Duodenal mucosa (tissue), 2 donors: ENCODE data around the gene BAZ1A.
"Not testable (repeated sequence)": the region's sequence is repeated elsewhere in the genome, so short reads cannot be mapped to it uniquely, and the experiment has no call there.

Experiments used
- H3K27ac ChIP-seq: one replicate; pipeline ENCODE4 v1.7.0; 2013; ENCODE audit warnings: low read depth, low read length
- H3K27me3 ChIP-seq, 2 donors: one replicate each; pipeline ENCODE4 v1.7.0; 2013; ENCODE audit warnings: low read length in 2 of 2, control low read depth in 1 of 2; ENCODE audit not compliant: insufficient read depth in 2 of 2, control insufficient read depth in 1 of 2
- H3K36me3 ChIP-seq, 2 donors: one replicate each; pipeline ENCODE4 v1.7.0; 2013; ENCODE audit warnings: low read length in 2 of 2, control low read depth in 1 of 2; ENCODE audit not compliant: insufficient read depth in 2 of 2, control insufficient read depth in 1 of 2
- H3K4me1 ChIP-seq, 2 donors: one replicate each; pipeline ENCODE4 v1.7.0; 2013; ENCODE audit warnings: low read length in 2 of 2, control low read depth in 1 of 2; ENCODE audit not compliant: insufficient read depth in 2 of 2, control insufficient read depth in 1 of 2
- H3K4me3 ChIP-seq, 2 donors: one replicate each; pipeline ENCODE4 v1.7.0; 2013; ENCODE audit warnings: low read length in 2 of 2, low read depth in 1 of 2
- H3K9ac ChIP-seq, 2 donors: one replicate each; pipeline ENCODE4 v1.7.0; 2013; ENCODE audit warnings: low read length in 2 of 2, low read depth in 1 of 2
- H3K9me3 ChIP-seq, 2 donors: one replicate each; pipeline ENCODE4 v1.7.0; 2013; ENCODE audit warnings: low read length in 2 of 2, control low read depth in 1 of 2; ENCODE audit not compliant: control insufficient read depth in 1 of 2

Gene BAZ1A

DNA sequence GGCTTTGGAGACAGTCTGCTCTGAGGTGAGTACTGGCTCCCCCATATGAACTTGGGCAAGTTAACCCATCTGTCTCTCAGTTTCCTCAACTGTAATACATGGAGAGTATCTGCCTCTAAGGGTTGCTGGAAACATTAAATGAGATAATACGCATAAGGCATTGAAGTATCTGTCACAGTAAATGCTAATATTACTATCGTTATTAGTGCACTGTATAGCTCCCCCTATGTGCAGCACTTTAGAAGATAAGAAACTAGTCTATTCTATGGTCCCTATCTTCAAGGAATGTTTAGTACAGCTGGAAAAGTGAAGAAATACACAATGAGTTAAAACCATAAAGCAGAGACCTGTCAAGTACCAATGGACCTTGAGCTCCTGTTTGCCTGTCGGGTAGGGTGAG, 109.1 kb downstream of the BAZ1A start:
- H3K9ac ChIP-seq: no peak overlapping the region
- H3K4me3 ChIP-seq: no peak overlapping the region
- peaks cover 18 to 39% of the 10 kb centered on the region in 2 donors for H3K36me3 ChIP-seq
- no peaks in the 10 kb centered on the region for H3K27me3 ChIP-seq
- H3K9me3 ChIP-seq: no peaks in the 10 kb centered on the region
- peaks cover 0 to 10% of the 10 kb centered on the region in 2 donors for H3K4me1 ChIP-seq
- H3K27ac ChIP-seq: no peak overlapping the region

- no peak overlapping the region for H3K9ac ChIP-seq
- no peaks in the 10 kb centered on the region for H3K27me3 ChIP-seq
- H3K27ac ChIP-seq: no peak overlapping the region
- H3K4me1 ChIP-seq: no peaks in the 10 kb centered on the region
- H3K36me3 ChIP-seq: peaks cover 14 to 36% of the 10 kb centered on the region in 2 donors
- no peaks in the 10 kb centered on the region for H3K9me3 ChIP-seq
- no peak overlapping the region for H3K4me3 ChIP-seq
Measured at GRCh38 chr14:34755215-34755614, 119.9 kb downstream of the BAZ1A start.

DNA sequence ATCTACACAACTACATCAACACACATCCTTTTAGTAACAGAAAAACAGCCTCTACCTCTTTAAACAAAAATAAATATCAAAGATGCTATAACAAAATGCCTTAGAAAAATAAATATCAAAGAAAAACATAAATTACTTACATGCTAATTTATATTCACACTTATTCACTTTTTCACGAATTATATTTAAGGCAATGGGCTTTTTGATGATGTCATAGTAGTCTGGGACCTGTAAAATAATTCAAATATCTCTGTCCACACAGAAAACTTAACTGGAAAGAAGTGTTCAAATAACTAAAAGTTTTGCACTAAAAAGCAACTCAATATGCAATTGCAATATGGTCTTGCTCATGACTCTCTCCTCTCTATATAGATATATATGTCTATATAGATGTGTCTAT, 120.5 kb downstream of the BAZ1A start:
- Histone ChIP-seq H3K27me3 (no peaks in the 10 kb centered on the region), H3K27ac (no peak overlapping the region), H3K9me3 (no peaks in the 10 kb centered on the region), H3K9ac (no peak overlapping the region), H3K36me3 (peaks cover 12 to 31% of the 10 kb centered on the region in 2 donors), H3K4me1 (no peaks in the 10 kb centered on the region), H3K4me3 (no peak overlapping the region)

GRCh38 chr14:34750670-34751069, 124.5 kb downstream of the BAZ1A start:
- H3K9me3 ChIP-seq: no peaks in the 10 kb centered on the region
- H3K4me3 ChIP-seq: no peak overlapping the region
- H3K27ac ChIP-seq: no peak overlapping the region
- H3K4me1 ChIP-seq: no peaks in the 10 kb centered on the region
- H3K27me3 ChIP-seq: no peaks in the 10 kb centered on the region
- no peak overlapping the region for H3K9ac ChIP-seq
- peaks cover 11 to 15% of the 10 kb centered on the region in 2 donors for H3K36me3 ChIP-seq

- H3K27ac ChIP-seq: no peak overlapping the region
- peaks cover 6 to 11% of the 10 kb centered on the region in 2 donors for H3K36me3 ChIP-seq
- no peaks in the 10 kb centered on the region for H3K27me3 ChIP-seq
- H3K9ac ChIP-seq: no peak overlapping the region
- H3K4me1 ChIP-seq: no peaks in the 10 kb centered on the region
- H3K4me3 ChIP-seq: no peak overlapping the region
- H3K9me3 ChIP-seq: no peaks in the 10 kb centered on the region
Measured at GRCh38 chr14:34750233-34750632, 124.9 kb downstream of the BAZ1A start.

GRCh38 chr14:34749408-34749807, 125.8 kb downstream of the BAZ1A start:
- Histone ChIP-seq H3K36me3 (peaks cover 4 to 6% of the 10 kb centered on the region in 2 donors), H3K4me1 (no peaks in the 10 kb centered on the region)

GRCh38 chr14:34742270-34743115, 132.7 kb downstream of the BAZ1A start:
- Histone ChIP-seq H3K4me1 (no peaks in the 10 kb centered on the region), H3K4me3 (no peak overlapping the region), H3K27me3 (no peaks in the 10 kb centered on the region), H3K9ac (no peak overlapping the region), H3K27ac (no peak overlapping the region), H3K36me3 (no peaks in the 10 kb centered on the region), H3K9me3 (no peaks in the 10 kb centered on the region)

More at GRCh38 chr14:34749408-34749807, 125.8 kb downstream of the BAZ1A start:
- no peaks in the 10 kb centered on the region for H3K27me3 ChIP-seq
- no peaks in the 10 kb centered on the region for H3K9me3 ChIP-seq
- H3K9ac ChIP-seq: no peak overlapping the region
- no peak overlapping the region for H3K27ac ChIP-seq
- no peak overlapping the region for H3K4me3 ChIP-seq

DNA sequence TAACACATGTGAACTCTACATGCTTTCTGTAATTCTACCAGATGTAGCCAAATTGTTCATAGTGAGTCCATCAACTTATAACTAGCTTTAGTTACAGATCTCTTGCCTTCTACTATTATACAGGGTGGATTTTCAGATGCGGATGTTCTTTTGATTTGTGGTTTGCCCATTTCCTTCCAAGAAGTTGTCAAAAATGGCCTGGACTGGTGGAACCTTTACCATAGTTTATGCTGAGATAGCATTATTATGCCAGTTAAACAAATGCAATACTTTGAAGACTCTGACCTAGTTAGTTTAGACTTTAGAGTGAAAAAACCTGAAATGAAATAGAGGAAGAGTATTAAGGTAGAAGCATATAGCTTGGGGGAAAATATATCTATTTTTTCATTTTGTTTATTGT, 133.3 kb downstream of the BAZ1A start:
- no peak overlapping the region for H3K9ac ChIP-seq
- H3K27ac ChIP-seq: no peak overlapping the region
- no peaks in the 10 kb centered on the region for H3K4me1 ChIP-seq
- H3K4me3 ChIP-seq: no peak overlapping the region
- H3K36me3 ChIP-seq: no peaks in the 10 kb centered on the region
- H3K27me3 ChIP-seq: no peaks in the 10 kb centered on the region
- H3K9me3 ChIP-seq: no peaks in the 10 kb centered on the region

- H3K9ac ChIP-seq, H3K4me3 ChIP-seq, H3K4me1 ChIP-seq, H3K9me3 ChIP-seq, H3K27me3 ChIP-seq, H3K36me3 ChIP-seq, H3K27ac ChIP-seq: not testable (repeated sequence)
Measured at GRCh38 chr14:34740139-34740538, 135.0 kb downstream of the BAZ1A start.

DNA sequence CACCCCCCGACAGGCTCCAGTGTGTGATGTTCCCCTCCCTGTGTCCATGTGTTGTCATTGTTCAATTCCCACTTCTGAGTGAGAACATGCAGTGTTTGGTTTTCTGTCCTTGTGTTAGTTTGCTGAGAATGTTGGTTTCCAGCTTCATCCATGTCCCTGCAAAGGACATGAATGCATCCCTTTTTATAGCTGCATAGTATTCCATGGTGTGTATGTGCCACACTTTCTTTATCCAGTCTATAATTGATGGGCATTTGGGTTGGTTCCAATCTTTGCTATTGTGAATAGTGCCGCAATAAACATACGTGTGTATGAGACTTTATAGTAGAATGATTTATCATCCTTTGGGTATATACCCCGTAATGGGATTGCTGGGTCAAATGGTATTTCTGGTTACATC, 138.1 kb downstream of the BAZ1A start:
- H3K4me1 ChIP-seq, H3K9me3 ChIP-seq, H3K36me3 ChIP-seq, H3K4me3 ChIP-seq, H3K27ac ChIP-seq, H3K27me3 ChIP-seq, H3K9ac ChIP-seq: not testable (repeated sequence)
